HepG2 (cell line): Measurements from ENCODE around the gene TOP3B.

ENCODE experiments used
- ARID5B ChIP-seq: IDR thresholded peaks from 2 replicates; pipeline ENCODE4 v1.4.0; 2020; ENCODE audit warnings: mild to moderate bottlenecking, missing genetic modification reagents
- ASH2L ChIP-seq: fragments of 300-600, 200-600 bp; sonication (generic); IDR thresholded peaks from 2 replicates; pipeline ENCODE4 v1.7.0; 2017; ENCODE audit warnings: low read depth, mild to moderate bottlenecking, moderate library complexity, mixed read lengths, low read length; ENCODE audit not compliant: insufficient read length
- CTCF ChIP-seq: sonication (generic); formaldehyde crosslinking; IDR thresholded peaks from 2 replicates; pipeline ENCODE4 v1.5.0; 2020; ENCODE audit warnings: mild to moderate bottlenecking, missing genetic modification reagents, moderate library complexity
- EZH2 ChIP-seq: conservative IDR thresholded peaks from 2 replicates; pipeline ENCODE4 v1.6.1; 2012; ENCODE audit warnings: mild to moderate bottlenecking, low read depth, low read length, moderate library complexity
- KLF9 ChIP-seq: IDR thresholded peaks from 2 replicates; pipeline ENCODE4 v1.6.1; 2016; ENCODE audit warnings: low read depth
- MTERF4 ChIP-seq: sonication (generic); formaldehyde crosslinking; IDR thresholded peaks from 2 replicates; pipeline ENCODE4 v1.8.0; 2023; ENCODE audit warnings: mild to moderate bottlenecking, missing genetic modification reagents
- PAXIP1 ChIP-seq: sonication (generic); formaldehyde crosslinking; conservative IDR thresholded peaks from 2 replicates; pipeline ENCODE4 v1.4.0; 2020; ENCODE audit warnings: mild to moderate bottlenecking, missing genetic modification reagents, moderate library complexity
- POLR2AphosphoS5 ChIP-seq: IDR thresholded peaks from 2 replicates; pipeline ENCODE4 v1.6.1; 2012; ENCODE audit warnings: low read depth, low read length
- RBM39 ChIP-seq: fragments of 200-400 bp; formaldehyde crosslinking; IDR thresholded peaks from one replicate; pipeline ENCODE4 v1.6.1; 2018; ENCODE audit warnings: antibody characterized with exemption, mild to moderate bottlenecking, low read depth, low read length; ENCODE audit not compliant: poor library complexity, severe bottlenecking
- SRSF9 ChIP-seq: fragments of 200-400 bp; formaldehyde crosslinking; IDR thresholded peaks from 2 replicates; pipeline ENCODE4 v1.6.1; 2018; ENCODE audit warnings: borderline replicate concordance, mild to moderate bottlenecking, low read depth, low read length; ENCODE audit not compliant: insufficient read depth, poor library complexity, severe bottlenecking
- ZNF205 ChIP-seq: IDR thresholded peaks from 2 replicates; pipeline ENCODE4 v1.6.1; 2018; ENCODE audit warnings: missing biosample characterization, missing genetic modification reagents
- ZNF24 ChIP-seq: fragments of 450-650 bp; IDR thresholded peaks from 2 replicates; pipeline ENCODE4 v1.6.1; 2017; ENCODE audit warnings: antibody characterized with exemption, mild to moderate bottlenecking
- ZNF44 ChIP-seq: sonication (generic); formaldehyde crosslinking; IDR thresholded peaks from 2 replicates; pipeline ENCODE4 v1.5.1; 2020; ENCODE audit warnings: mild to moderate bottlenecking, missing genetic modification reagents
- ZZZ3 ChIP-seq: sonication (generic); formaldehyde crosslinking; IDR thresholded peaks from 2 replicates; pipeline ENCODE4 v1.4.0; 2020; ENCODE audit warnings: missing genetic modification reagents, mild to moderate bottlenecking, borderline replicate concordance

GRCh38 chr22:21951062-21951461 is 31.5 kb downstream of the TOP3B start:
- no peak for TF ChIP-seq ZNF44 (CRISPR knock-in tag)
- TF ChIP-seq ZNF205 (CRISPR knock-in tag): no peak
- no peak for TF ChIP-seq ZNF24
- no peak for TF ChIP-seq PAXIP1 (CRISPR knock-in tag)
- TF ChIP-seq POLR2AphosphoS5: no peak
- TF ChIP-seq EZH2: no peak
- TF ChIP-seq ASH2L: no peak
- no peak for TF ChIP-seq SRSF9
- no peak for TF ChIP-seq MTERF4 (CRISPR knock-in tag)
- no peak for TF ChIP-seq CTCF (CRISPR knock-in tag)
- TF ChIP-seq ZZZ3 (CRISPR knock-in tag): no peak
- no peak for TF ChIP-seq KLF9
- TF ChIP-seq RBM39: no peak
- no peak for TF ChIP-seq ARID5B (CRISPR knock-in tag)
